Measurements from ENCODE around the gene DIS3L2.
"Not testable (repeated sequence)": the region's sequence is repeated elsewhere in the genome, so short reads cannot be mapped to it uniquely, and the experiment has no call there.

Gene DIS3L2

DNA sequence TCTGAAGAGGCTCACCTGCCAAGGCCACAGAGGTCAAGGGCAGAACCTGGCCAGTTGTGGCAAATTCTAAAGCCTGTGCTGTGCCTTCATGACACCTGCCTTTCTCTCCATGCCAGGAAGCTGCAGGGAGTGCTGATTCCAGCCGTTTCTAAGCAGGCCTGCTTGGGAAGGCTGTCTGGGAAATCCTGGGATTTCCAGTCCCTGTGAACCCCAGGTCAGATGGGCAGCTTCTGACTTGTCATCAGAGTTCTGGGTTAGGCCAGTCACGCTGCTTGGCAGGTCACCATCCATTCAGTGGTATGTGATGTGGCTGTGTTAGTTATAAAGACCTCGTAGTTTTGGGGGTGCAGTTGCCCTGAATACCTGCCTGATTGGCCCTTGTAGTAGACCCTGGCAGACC, 346.3 kb downstream of the DIS3L2 start:
- no peak for DNase-seq

DNA sequence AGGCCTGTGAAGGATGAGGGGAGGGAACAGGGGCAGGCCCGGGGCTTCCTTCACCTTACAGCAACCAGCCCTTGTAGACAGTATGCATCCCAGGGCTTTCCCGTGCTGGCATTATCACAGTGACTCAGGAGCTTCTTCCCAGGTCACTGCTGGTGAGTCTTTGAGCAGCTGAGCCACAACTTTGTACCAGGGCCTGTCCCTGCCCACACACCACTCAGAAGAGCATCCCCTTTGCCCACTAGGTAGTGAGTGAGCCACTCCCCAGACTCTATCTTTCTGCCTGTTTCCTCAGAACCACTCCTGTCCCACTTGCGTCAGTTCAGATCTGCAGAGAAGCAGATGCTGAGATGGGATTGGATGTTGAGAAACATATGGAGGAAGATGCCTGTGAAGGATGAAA, 347.5 kb downstream of the DIS3L2 start:
- DNase-seq = no peak

DNA sequence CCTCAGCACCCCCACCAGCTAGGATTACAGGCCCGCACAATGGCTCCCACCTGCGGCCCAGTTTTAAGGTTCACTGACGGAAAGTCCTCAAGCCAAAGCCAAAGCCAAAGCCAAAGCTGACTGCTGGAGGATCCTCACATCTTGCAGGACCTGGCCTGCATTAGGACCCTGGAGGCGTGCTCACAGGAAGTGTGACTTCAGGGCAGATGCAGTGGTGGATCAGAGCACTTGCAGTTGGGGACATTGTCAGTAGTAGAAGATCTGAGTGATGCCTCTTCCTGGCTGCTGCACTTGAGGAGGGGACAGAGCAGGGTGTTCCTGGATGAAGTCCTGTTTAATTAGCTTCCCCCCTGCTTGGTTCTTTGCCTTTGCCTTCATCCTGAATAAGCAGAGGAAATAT, 348.1 kb downstream of the DIS3L2 start:
- no peak for DNase-seq

DNA sequence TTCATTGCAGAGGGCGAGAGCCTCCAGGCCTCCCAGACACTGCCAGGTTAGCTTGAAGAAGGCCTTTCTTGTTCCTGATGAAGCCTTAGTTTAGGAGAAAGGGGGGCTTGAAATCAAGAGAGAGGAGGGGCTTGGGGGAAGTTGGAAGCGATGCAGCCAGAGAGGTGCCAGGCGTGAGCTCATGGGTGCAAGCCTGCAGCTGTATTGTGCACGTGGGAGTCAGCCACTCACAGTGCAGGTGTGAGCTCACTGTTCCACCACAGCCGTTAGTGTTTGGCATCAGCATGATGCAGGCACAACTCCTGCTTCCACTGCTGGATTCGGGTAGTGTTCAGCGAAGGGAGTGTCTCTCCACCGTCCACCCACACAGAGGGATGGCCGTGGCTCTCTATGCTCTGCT, 348.6 kb downstream of the DIS3L2 start:
- DNase-seq = no peak

DNA sequence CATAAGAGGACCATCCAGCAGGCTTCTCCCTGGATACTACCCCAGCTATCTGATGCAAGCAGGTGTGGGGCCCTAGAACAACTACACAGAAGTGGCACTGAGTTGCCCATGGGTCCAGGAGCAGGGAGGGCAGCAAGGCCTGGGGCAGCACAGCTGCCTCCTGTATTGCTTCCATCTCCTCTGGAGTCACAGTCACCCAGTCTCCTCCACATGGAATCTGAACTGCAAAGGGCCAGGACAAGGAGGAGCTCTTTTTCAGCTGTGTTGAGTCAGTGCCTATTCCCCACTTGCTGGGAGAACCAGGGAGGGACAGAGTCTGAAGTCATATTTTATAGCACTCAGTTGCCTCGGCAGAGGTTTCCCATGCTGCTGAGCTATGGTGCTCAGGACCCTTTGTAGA, 349.2 kb downstream of the DIS3L2 start:
- DNase-seq = no peak

DNA sequence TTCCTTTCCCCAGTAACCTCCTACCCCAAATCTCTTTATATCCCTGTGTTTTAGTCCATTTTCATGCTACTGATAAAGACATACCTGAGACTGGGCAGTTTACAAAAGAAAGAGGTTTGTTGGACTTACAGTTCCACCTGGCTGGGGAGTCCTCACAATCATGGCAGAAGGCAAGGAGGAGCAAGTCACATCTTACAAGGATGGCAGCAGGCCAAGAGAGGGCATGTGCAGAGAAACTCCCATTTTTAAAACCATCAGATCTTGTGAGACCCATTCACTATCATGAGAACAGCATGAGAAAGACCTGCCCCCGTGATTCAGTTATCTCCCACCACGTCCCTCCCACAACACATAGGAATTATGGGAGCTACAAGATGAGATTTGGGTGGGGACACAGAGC, 352.1 kb downstream of the DIS3L2 start:
- DNase-seq = not testable (repeated sequence)

DNA sequence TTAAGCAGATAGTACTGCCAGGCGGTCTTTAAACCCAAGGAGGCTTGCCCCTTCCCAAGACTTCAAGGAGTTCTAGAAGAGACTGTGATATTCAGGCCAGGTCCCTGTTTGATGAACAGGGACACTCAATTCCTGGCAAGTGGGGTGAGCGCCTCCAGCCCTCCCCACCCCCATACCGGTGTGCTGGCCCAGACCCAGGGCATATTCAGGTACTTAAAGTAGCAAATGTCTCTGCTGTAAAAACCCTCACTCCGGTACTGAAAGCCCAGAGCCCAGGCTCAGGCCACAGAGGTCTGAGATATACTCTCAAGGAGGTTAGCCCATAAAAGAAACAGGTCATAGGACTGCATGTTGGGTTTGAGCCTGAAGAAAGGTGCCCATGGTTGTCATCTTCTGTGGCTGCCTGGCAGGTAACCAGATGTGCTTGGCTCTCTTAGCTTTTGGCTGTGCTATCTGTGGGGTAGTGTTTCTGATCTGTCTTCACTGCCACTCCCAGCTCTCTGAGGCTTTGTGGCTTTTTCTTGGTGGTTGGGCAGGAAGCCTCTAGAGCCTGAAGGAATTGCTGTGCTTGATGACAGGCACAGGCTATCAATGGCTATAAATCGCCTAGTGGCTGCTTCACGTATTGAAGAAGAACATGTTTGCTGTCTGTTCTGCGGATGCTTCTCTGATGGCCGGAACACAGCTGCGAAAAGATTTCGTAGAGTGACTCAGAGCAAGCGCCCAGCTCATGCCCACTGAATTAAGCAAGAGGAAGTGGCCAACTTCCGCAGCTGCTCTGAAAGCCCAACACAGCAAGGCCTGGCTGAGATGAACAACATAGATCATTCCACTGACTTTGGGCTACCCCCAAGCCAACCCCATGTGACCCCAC, 353.8 kb downstream of the DIS3L2 start:
- peak; percentile 77 to 82 for DNase-seq

DNA sequence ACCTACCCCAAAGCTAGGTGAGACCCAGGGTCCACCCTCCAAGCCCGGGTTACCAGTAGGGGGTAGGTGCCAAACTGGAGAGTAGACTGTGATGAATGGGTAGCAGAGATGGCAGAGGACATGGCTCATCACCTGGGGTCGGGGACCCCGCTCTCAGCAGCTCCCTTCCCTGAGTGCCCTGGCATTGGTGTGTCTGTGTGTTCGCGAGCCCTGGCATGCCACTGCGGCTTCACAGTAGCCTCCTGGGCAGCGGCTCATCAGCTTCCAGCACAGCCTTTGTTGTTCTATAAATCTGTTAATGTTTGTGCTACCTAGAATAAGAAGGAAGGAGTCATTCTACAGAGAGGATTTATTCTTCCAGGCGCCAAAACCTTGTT, 354.4 kb downstream of the DIS3L2 start:
- DNase-seq = no peak

DNA sequence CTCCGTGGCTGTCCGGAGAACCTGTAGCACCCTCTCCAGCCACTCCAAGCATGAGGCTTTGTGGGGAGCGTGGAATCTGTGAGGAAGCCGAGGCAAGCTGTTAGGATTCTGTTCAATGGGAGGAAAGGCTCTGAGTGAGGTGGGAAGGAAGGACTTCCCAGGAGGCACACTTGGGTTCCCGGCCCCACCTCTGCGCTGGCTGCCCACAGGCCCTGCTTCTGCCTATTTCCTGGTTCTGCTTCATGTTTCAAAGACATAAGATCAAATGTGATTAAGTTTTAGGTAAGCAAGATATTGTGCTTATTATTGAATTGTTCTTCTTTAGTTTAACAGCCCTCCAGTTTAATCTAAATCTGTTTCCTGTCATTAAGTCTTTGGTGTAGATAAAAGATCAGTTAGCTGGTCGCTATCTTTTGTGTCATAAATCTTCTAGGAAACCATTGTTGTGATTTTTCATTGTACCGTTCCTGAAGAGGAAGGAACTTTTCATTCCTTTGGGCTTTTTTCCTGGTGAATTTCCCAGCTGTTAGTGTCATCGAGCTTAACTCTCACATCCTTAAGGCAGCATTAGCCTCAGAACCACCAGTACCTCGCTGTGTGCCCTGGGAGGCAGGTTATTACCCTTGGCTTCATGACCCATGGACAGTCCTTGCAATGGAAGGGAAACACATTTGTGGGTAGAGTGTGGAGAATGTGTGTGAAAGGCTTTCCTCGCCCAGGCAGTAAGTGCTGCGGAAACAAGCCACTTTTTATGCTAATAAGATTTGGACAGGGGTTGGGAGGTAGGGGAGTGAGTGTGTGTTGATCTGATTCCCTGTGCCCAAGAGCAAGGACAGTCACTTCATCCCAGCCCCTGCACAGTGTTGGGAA, 355.2 kb downstream of the DIS3L2 start:
- no peak for DNase-seq

DNA sequence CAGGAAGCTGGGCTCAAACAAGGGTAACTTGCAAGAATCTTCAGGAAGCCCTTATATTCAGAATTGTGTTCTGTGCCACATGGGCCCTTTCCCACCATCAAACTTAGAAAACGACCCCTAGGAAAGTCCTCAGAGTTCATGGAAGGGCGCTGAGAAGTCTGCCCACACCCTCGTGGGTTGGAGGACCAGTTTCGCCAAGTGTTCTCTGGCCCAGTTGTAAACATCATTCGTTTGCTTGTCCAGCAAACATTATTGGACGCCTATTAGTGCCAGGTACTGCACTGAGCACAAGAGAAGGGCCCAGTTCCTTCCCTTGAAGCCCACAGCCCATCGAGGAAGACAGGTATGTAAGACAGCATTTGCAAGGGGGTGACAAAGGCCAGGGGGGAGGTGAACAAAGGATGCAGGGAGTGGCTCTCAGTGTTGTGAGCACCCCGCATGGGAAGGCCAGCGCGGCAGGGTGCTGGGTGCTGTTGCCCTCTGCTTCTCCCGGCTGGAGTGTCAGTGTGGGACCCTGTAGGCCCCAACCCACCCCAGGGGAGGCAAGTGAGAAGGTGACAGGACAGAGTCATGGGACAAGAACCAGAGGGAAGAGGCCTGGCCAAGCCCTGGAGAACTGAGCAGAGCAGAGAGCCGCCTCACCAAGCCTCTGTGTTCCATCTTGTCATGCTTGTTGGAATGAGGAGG, 356.8 kb downstream of the DIS3L2 start:
- no peak for DNase-seq

DNA sequence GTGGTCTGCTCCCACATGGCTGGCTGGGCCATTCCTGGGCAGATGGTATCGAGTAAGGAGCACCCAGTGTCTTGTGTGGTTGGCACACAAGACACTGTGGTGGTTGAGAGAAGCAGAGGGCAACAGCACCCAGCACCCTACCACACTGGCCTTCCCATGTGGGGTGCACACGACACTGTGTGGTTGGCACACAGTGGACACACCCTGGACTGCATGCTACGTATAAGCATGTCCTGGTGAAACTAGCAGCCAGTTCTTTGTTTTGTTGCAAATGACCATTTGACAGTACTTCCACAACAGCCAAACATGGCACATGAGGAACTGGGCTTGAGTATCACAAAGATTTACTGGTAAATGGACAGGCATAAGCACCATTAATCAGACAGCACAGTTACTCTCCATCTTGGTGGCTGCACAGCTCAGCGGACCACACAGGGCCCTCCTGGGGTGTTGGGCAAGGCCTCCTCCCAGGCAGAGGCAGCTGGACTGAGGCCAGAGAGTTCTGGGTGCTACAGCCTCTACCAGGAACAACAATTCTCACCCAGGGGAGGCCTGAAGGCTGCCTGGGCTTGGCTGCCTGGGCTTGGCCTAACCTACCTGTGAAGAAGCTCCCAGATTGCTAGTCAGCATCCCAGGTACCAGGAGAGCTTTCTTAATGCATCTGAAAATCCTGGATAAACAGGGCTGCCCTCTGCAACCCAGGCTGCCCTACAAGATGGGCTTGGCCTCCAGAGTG, 357.7 kb downstream of the DIS3L2 start:
- no peak for DNase-seq

DNA sequence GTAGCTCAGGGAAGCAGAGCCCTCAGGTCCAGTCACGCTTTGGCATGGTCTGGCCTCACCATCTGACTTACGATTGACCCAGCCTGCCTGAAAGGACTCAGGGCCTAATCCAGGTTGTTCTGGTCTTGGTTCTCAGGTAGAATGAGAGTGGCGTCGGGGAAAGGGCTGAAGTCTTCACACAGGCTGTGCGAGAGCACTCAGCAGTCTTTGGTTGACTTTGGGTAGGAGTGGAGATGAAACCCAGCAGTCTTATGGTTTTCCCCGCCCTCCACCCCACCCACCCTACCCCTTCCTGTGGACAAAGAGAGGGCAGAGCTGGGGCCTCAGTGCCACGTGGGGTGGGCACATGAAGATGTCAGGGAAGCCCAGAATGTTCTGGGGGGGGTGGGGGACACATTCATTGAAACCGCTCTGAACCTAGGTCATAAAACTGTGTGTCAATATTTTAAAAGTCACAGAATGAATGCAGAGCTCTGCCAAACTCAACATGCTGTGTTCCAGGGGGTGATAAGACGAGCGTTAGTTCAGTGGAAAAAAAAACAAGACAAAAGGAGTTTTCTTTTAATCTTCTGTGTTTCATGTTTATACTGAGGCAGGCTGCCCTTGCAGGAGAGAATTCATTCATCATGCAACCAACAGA, 358.4 kb downstream of the DIS3L2 start:
- DNase-seq = no peak

DNA sequence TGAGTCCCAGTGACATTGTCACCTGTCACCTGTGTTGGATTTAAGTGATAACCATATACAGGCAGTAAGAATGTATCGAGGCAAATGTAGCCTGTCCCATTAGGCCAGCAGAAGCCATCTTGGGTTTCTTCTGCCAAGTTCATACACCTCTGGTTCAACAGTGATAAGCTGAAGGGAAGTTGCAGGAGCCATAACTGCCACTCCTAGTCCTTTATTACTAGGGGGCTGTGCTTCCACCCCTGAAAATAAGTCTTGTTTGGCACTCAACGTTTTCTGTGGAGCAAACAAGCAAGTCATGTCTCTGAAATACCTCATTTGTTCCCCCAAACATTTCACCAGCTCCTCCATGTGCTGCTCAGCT, 358.9 kb downstream of the DIS3L2 start:
- DNase-seq = no peak

DNA sequence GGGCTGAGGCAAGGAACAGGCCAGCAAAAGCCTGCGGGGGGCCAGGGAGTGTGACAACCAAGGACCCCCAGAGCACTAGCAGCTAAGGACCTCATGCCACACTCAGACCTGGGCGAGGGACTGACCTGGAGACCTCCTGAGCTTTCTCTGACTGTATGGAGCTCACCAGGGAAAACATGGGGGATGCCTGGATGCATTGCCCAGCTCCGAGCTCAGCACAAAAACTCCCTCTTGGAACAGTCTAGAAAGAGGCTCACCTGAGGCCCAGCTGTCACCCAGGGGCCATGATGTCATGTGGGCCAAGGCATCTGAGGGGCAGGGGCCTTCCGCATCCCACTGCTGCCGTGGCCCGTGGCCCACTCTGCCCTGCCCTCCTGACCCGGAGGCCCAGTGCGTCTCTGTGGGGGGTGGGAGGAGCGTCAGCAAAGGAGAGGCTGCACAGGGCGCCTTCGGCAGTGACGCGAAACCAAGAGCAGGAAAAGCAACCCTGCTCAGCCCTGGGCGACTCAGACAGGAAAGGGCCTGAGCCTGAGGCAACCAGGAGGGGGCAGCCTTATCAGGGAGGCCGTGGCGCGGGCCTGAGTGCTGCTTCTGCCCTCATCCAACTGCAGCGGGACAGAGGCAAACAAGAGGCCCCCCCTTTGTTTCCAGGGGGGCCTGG, 359.8 kb downstream of the DIS3L2 start:
- DNase-seq = no peak

DNA sequence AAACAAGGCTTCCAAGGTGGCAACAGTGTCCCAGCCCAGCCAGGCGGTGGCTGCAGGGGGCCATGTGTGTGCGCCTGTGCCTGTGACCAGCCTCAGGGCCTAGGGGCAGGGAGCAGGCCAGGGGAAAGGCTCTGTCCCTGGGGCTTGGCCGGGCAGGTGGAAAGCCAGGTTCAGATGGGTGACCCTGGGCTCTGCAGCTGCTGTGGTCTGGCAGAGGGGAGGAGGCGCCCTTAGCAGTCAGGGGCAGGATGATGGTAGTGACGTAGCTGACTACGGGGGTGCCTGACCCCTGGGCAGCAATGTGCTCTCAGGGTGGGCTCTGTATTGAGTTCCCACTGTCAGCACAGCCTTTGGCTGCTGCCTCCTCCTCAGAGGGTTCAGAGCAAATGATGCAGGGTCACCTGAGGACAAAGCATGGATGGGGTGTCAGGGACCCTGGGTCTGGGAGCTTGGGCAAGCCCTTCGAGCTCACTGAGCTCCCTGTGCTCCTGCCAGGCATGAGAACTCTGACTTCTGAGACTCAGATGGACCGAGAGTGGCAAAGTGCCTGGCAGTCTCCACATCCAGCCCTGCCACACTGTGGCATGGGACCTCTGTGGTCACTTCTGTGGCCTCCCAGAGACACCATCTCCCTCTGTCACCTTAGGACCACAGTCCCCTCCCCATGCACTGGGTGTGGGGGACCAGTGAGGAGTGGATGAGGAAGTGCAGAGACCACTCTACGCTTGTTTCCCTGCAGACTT, 360.5 kb downstream of the DIS3L2 start:
- DNase-seq = no peak

DNA sequence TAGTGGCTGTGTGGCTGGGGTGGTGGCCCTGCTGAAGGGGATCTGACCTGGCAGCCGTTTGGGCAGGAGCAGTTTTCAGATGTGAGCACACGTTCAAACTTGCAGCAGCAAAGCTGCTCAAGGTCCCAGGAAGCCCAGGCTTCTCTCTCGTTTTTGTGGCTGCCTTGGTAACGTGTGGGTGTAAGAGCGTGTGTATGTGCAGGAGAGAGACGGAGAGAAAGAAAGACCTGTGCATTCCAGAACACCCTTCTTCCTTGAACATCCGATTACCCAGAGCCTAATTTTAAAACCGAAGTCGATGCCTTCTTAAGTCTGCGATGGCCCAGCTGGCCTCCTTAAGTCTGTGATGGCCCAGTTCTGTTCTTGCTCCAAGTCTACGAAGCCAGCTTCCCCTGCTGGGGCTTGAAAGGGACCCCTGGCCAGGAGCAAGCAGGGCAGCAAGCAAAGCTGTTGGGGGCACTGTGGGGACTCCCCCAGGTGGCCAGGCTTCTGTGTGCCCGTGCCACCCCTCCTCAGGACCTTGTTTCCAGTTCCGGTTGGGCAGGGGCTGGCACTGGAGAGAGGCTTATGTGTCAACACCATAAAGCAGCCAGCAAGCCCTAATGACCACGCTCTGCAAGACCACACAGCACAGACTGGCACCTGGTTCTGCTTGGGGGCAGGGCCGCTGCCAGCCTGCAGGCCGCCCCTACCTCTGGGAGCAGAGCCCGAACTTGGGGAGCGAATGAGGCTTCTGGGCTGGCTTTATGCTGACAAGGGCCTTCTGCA, 361.2 kb downstream of the DIS3L2 start:
- no peak for DNase-seq

DNA sequence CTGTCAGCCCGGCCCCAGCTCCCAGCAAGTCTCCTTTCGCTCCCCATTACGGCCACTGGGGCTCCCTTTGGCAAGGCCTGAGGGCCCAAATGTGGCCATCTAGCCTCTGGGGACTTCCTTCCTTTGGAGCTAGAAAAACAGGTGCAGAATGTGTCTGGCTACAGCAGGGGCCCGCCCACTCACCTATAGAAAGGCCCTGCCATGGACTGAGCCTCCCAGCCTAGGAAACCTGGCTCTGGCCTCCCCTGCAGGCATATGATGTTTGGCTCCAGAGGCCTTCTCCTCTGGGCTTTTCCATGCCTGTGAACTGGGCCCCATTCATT, 361.8 kb downstream of the DIS3L2 start:
- no peak for DNase-seq

DNA sequence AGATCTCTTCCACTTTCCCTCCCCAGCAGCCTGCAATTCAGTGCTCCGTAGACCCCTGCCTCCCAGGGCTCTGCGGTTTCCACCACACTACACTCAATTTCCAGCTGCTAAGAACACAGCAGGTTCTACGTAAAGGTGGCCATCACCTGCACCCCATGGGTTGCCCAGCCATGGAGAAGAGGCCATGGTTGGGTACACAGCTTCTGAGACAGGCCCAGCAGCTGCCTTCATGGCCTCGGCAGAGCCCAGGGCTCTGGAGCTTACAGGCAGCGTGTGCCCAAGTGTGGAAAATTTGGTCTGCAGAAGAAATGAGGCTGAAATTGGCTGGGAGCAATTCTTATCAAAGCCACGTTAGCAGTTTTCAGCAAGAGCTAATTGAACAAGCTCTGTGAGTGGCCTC, 362.5 kb downstream of the DIS3L2 start:
- not testable (repeated sequence) for DNase-seq

DNA sequence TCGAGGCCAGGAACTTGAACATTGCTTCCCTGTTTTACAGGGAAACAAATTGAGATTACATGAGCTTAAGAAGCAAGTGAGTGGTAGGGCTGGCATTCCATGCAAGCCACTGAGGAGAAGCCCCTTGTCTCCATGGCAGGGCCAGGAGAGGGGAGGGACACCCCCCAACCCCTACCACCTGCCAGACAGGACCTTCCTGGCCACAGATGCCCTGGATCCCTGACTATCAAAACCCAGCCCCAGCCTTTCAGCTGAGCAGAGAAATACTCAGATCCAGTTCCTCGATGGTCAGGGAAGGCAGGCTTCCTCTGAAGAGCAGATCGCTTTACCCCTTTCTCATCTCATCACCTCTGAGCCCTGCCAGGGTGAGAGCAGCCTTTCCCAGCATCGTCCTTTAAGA, 363.3 kb downstream of the DIS3L2 start:
- DNase-seq = no peak

All from Kasumi-1 (cell line).